Esophagus muscularis mucosa (tissue), 4 donors: ENCODE results near the gene GRB14. TPM values are rescaled to one million over a fixed set of nuclear protein-coding genes. Genes with fewer than 3 reads are reported as not detected.

Source experiments
- DNase-seq: peaks from one replicate; pipeline ENCODE4 v3.0.0-alpha.2; 2017; ENCODE audit errors: extremely low spot score
- H3K27ac ChIP-seq, 4 donors: fragments of 200-600 bp; sonication (generic); replicated peaks in 1 of 4; 1 replicate in 3 of 4; 2 replicates in 1 of 4; pipeline ENCODE4 v1.5.1; 2016 to 2019; ENCODE audit warnings: mild to moderate bottlenecking in 1 of 4
- H3K27me3 ChIP-seq, 4 donors: fragments of 200-600 bp; sonication (generic); one replicate each; pipeline versions ENCODE4 v1.5.1 to v1.6.0; 2016 to 2019
- H3K36me3 ChIP-seq, 4 donors: fragments of 200-600 bp; sonication (generic); one replicate each; pipeline ENCODE4 v1.5.1; 2016 to 2019
- H3K4me1 ChIP-seq, 4 donors: fragments of 200-600 bp; sonication (generic); one replicate each; pipeline ENCODE4 v1.5.1; 2016 to 2019
- H3K4me3 ChIP-seq, 4 donors: fragments of 200-600 bp; sonication (generic); 1 replicate in 2 of 4; 2 replicates in 2 of 4; pipeline ENCODE4 v1.5.1; 2016 to 2019; ENCODE audit warnings: mild to moderate bottlenecking in 4 of 4, moderate library complexity in 1 of 4
- H3K9me3 ChIP-seq, 4 donors: fragments of 200-600 bp; sonication (generic); 1 replicate in 3 of 4; 2 replicates in 1 of 4; pipeline ENCODE4 v1.5.1; 2016 to 2019
- CTCF ChIP-seq, 3 experiments: fragments of 200-600 bp in 2 of 3; fragments of 450-650 bp in 1 of 3; sonication (generic) in 2 of 3; IDR thresholded peaks; one replicate each; pipeline ENCODE4 v1.5.1; 2017 to 2019; ENCODE audit warnings: antibody characterized with exemption in 3 of 3, mild to moderate bottlenecking in 2 of 3, moderate library complexity in 1 of 3
- EP300 ChIP-seq: sonication (generic); formaldehyde crosslinking; IDR thresholded peaks from one replicate; pipeline ENCODE4 v1.6.1; 2017; ENCODE audit warnings: antibody characterized with exemption
- POLR2A ChIP-seq: fragments of 450-650 bp; IDR thresholded peaks from one replicate; pipeline ENCODE4 v1.6.1; 2017; ENCODE audit warnings: antibody characterized with exemption, moderate library complexity, mild to moderate bottlenecking, low read depth
- POLR2AphosphoS5 ChIP-seq, 2 donors: sonication (generic); formaldehyde crosslinking; IDR thresholded peaks; one replicate each; pipeline ENCODE4 v1.6.1; 2017; ENCODE audit warnings: antibody characterized with exemption in 2 of 2
- WGBS: methylation state at CpG from one replicate; pipeline ENCODE4 v1.1.5; 2018; 5-methylcytosine and 5-hydroxymethylcytosine counted together
- intact Hi-C: fragments of 100-400 bp; cut with DNase I; formaldehyde crosslinking; loops from one replicate; pipeline ENCODE4 v1.15.1; 2023
- total RNA-seq, 4 donors: library from RNA; depleted of rRNA; stranded (reverse); fragments of >200 nt; gene quantifications; one replicate each; pipeline versions ENCODE4 v1.1.0 to v1.2.1, GENCODE V29; 2016

The GRB14 gene
- total RNA-seq, 4 donors from 2014 or later = 3.3 to 6.3 (median 4.3) TPM

- Histone ChIP-seq H3K4me3 (no peak overlapping the region), H3K9me3 (no peaks in the 10 kb centered on the region), H3K27ac (no peak overlapping the region), H3K4me1 (peaks cover 0 to 20% (median 17%) of the 10 kb centered on the region in 4 donors), H3K36me3 (no peaks in the 10 kb centered on the region), H3K27me3 (no peaks in the 10 kb centered on the region)
- intact Hi-C loops = no loop called here
- DNase-seq = no peak
- 82% methylated on average over 2 of the region's 2 CpGs for WGBS
- TF ChIP-seq CTCF (IDR thresholded peaks at IDR 0.05) (no peak), EP300 (no peak), POLR2AphosphoS5 (IDR thresholded peaks at IDR 0.05) (no peak), POLR2A (no peak)
Observed at GRCh38 chr2:164617466-164617865, 3.8 kb downstream of the GRB14 start.

DNA sequence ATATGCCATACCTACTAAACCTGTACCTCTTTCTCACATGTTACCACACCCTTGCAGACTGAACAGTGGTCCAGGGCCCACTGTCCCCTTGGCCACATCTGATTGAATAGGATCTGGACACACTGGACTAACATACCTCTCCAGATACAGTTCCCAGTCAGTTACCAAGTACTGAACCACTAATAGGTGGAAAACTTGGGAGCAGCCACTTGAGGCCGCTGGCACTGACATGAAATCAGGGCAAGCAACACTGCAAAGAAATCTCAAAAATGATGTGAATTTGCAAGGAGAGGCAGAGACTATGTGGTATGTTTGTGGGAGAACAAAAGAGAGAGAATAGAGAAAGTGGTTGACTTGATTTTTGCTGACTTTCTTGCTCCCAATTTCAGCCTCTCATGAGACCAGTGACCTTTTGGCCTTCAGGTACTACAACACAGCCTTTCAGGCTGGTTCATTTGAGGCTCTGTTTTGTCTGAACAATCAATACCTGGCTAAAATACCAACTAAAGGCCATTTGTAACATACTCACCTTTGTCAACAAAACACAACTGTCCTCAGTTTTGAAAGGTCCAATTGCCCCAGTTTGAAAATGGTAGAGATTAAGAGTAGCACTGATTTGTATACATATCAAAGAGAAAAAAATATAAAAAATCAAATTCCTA, 7.8 kb downstream of the GRB14 start:
- no peak for DNase-seq
- no peak for TF ChIP-seq POLR2AphosphoS5 (IDR thresholded peaks at IDR 0.05)
- no peak for TF ChIP-seq CTCF (IDR thresholded peaks at IDR 0.05)
- no peak for TF ChIP-seq POLR2A
- TF ChIP-seq EP300 = no peak
- Histone ChIP-seq H3K4me1 (no peaks in the 10 kb centered on the region), H3K9me3 (no peaks in the 10 kb centered on the region), H3K4me3 (no peak overlapping the region), H3K27ac (no peak overlapping the region), H3K36me3 (no peaks in the 10 kb centered on the region), H3K27me3 (no peaks in the 10 kb centered on the region)
- intact Hi-C loops = no loop called here
- 95% methylated on average over 1 of the region's 1 CpG for WGBS

- Histone ChIP-seq H3K27ac (no peak overlapping the region), H3K27me3 (no peaks in the 10 kb centered on the region), H3K4me1 (peaks cover 0 to 7% (median 2%) of the 10 kb centered on the region in 4 donors), H3K9me3 (no peaks in the 10 kb centered on the region), H3K36me3 (no peaks in the 10 kb centered on the region), H3K4me3 (no peak overlapping the region)
- DNase-seq = no peak
- intact Hi-C loops = no loop called here
- TF ChIP-seq EP300 (no peak), POLR2AphosphoS5 (IDR thresholded peaks at IDR 0.05) (no peak), POLR2A (no peak)
- WGBS = 100% methylated on average over 1 of the region's 1 CpG
Observed at GRCh38 chr2:164609790-164610189, 11.5 kb downstream of the GRB14 start.

DNA sequence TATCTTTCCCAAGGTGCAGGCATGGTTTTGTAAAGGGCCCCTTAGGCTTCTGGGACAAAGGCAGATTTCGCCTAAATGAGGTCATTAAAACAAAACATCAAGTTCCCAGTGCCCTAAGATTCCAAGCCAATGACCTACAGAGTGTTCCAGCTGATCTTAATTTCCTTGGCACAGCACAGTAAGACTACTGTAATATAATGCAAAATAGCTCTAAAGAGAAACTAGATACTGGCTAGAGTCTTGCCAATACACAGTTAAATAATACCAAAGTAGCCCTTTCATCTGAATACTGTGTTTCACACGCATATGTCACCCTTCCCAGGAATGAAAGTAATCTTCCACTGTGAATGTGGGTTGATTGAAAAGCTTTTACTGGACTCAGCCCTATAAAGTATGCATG, 14.7 kb downstream of the GRB14 start:
- Histone ChIP-seq H3K36me3 (no peaks in the 10 kb centered on the region), H3K27ac (no peak overlapping the region), H3K4me3 (no peak overlapping the region), H3K27me3 (no peaks in the 10 kb centered on the region), H3K9me3 (no peaks in the 10 kb centered on the region), H3K4me1 (peaks cover 0 to 7% (median 2%) of the 10 kb centered on the region in 4 donors)
- TF ChIP-seq EP300 (no peak), CTCF (IDR thresholded peaks at IDR 0.05) (no peak), POLR2A (no peak), POLR2AphosphoS5 (IDR thresholded peaks at IDR 0.05) (no peak)
- DNase-seq = no peak
- intact Hi-C loops = no loop called here
- 53% methylated on average over 2 of the region's 2 CpGs for WGBS

- DNase-seq = no peak
- Histone ChIP-seq H3K9me3 (no peaks in the 10 kb centered on the region), H3K27ac (no peak overlapping the region), H3K27me3 (no peaks in the 10 kb centered on the region), H3K4me3 (no peak overlapping the region), H3K36me3 (no peaks in the 10 kb centered on the region), H3K4me1 (peaks cover 0 to 17% (median 9%) of the 10 kb centered on the region in 4 donors)
- intact Hi-C loops = no loop called here
- 80% methylated on average over 2 of the region's 2 CpGs for WGBS
- TF ChIP-seq POLR2AphosphoS5 (IDR thresholded peaks at IDR 0.05) (no peak), EP300 (no peak), CTCF (IDR thresholded peaks at IDR 0.05) (no peak), POLR2A (no peak)
Observed at GRCh38 chr2:164605295-164605694, 16.0 kb downstream of the GRB14 start.
